CD4-positive, alpha-beta T cell treated with Interleukin-2 at 100 ng/mL for 4 hours (primary cell): ENCODE results near the gene AFP.
"Not testable (repeated sequence)": the region's sequence is repeated elsewhere in the genome, so short reads cannot be mapped to it uniquely, and the experiment has no call there.

ENCODE experiments used
- DNase-seq: peaks from one replicate; pipeline ENCODE4 v3.0.0-alpha.2; 2020; ENCODE audit warnings: low spot score

The AFP gene

GRCh38 chr4:73435984-73436383 lies at the start of gene AFP:
Gene AFP, plus strand, starts transcription at chr4:73436221. Its CDS starts 42 bp downstream, at chr4:73436263.
- DNase-seq = no peak

- no peak for DNase-seq
These were observed 48.5 kb upstream of the AFP start for GRCh38 chr4:73387552-73387951.

GRCh38 chr4:73388887-73389286 lies 47.1 kb upstream of the AFP start:
- DNase-seq = no peak

DNA sequence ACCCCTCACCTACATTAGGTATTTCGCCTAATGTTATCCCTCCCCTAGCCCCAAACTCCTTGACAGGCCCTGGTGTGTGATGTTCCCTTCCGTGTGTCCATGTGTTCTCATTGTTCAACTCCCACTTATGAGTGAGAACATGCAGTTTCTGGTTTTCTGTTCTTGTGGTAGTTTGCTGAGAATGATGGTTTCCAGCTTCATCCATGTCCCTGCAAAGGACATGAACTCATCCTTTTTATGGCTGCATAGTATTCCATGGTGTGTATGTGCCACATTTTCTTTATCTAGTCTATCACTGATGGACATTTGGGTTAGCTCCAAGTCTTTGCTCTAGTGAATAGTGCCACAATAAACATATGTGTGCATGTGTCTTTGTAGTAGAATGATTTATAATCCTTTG lies 46.4 kb upstream of the AFP start:
- DNase-seq = not testable (repeated sequence)

- DNase-seq = no peak
These were observed 44.2 kb upstream of the AFP start for GRCh38 chr4:73391774-73392173.

GRCh38 chr4:73392936-73393335 lies 43.1 kb upstream of the AFP start:
- no peak for DNase-seq

GRCh38 chr4:73396304-73396703 lies 39.7 kb upstream of the AFP start:
- no peak for DNase-seq

GRCh38 chr4:73396993-73397972 lies 38.7 kb upstream of the AFP start:
- DNase-seq = no peak

DNA sequence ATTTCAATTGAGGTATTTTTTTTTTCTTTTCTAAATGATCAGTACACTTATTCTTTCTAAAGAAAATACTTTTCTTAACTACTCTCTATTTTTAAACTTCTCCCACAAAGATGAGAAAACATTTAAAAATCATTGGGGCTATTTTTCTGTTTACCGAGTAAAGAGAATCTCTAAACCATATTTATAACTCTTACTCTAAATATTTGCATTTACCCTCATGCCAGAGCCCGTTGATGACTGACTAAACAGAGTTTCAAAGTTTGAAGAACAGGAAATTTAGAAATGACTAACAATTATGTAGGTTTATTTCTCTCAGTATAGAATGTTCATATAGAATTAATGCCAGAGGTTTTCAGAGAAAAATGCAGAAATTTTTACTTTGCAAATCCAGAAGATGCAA lies 34.6 kb upstream of the AFP start:
- no peak for DNase-seq

GRCh38 chr4:73404042-73404441 lies 32.0 kb upstream of the AFP start, which contains the start of gene ALB:
Gene ALB, plus strand, starts transcription at chr4:73404287. Its CDS starts 41 bp downstream, at chr4:73404328.
- no peak for DNase-seq

- DNase-seq = no peak
These were observed 31.6 kb upstream of the AFP start for GRCh38 chr4:73404457-73404856.

- no peak for DNase-seq
These were observed 30.9 kb upstream of the AFP start for GRCh38 chr4:73405138-73405537.

- no peak for DNase-seq
These were observed 29.5 kb upstream of the AFP start for GRCh38 chr4:73406548-73406875.

DNA sequence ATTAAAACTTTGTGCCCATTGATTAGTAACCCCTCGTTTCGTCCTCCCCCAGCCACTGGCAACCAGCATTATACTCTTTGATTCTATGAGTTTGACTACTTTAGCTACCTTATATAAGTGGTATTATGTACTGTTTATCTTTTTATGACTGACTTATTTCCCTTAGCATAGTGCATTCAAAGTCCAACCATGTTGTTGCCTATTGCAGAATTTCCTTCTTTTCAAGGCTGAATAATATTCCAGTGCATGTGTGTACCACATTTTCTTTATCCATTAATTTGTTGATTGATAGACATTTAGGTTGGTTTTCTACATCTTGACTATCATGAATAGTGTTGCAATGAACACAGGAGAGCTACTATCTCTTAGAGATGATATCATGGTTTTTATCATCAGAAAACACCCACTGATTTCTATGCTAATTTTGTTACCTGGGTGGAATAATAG lies 28.8 kb upstream of the AFP start:
- no peak for DNase-seq

GRCh38 chr4:73408181-73408867 lies 27.7 kb upstream of the AFP start:
- DNase-seq = no peak

DNA sequence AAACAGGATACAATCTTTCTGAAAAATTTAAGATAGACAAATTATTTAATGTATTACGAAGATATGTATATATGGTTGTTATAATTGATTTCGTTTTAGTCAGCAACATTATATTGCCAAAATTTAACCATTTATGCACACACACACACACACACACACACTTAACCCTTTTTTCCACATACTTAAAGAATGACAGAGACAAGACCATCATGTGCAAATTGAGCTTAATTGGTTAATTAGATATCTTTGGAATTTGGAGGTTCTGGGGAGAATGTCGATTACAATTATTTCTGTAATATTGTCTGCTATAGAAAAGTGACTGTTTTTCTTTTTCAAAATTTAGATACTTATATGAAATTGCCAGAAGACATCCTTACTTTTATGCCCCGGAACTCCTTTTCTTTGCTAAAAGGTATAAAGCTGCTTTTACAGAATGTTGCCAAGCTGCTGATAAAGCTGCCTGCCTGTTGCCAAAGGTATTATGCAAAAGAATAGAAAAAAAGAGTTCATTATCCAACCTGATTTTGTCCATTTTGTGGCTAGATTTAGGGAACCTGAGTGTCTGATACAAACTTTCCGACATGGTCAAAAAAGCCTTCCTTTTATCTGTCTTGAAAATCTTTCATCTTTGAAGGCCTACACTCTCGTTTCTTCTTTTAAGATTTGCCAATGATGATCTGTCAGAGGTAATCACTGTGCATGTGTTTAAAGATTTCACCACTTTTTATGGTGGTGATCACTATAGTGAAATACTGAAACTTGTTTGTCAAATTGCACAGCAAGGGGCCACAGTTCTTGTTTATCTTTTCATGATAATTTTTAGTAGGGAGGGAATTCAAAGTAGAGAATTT lies 26.8 kb upstream of the AFP start:
- DNase-seq = no peak

DNA sequence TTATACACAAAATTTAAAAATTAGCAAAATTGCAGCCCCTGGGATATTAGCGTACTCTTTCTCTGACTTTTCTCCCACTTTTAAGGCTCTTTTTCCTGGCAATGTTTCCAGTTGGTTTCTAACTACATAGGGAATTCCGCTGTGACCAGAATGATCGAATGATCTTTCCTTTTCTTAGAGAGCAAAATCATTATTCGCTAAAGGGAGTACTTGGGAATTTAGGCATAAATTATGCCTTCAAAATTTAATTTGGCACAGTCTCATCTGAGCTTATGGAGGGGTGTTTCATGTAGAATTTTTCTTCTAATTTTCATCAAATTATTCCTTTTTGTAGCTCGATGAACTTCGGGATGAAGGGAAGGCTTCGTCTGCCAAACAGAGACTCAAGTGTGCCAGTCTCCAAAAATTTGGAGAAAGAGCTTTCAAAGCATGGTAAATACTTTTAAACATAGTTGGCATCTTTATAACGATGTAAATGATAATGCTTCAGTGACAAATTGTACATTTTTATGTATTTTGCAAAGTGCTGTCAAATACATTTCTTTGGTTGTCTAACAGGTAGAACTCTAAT lies 26.0 kb upstream of the AFP start:
- DNase-seq = no peak

GRCh38 chr4:73410916-73411730 lies 24.9 kb upstream of the AFP start:
- no peak for DNase-seq

DNA sequence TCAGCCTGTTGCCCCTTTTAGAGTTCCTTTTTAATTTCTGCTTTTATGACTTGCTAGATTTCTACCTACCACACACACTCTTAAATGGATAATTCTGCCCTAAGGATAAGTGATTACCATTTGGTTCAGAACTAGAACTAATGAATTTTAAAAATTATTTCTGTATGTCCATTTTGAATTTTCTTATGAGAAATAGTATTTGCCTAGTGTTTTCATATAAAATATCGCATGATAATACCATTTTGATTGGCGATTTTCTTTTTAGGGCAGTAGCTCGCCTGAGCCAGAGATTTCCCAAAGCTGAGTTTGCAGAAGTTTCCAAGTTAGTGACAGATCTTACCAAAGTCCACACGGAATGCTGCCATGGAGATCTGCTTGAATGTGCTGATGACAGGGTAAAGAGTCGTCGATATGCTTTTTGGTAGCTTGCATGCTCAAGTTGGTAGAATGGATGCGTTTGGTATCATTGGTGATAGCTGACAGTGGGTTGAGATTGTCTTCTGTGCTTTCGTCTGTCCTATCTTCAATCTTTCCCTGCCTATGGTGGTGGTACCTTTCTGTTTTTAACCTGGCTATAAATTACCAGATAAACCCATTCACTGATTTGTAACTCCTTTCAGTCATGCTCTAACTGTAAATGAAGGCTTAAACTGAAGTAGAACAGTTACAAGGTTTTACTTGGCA lies 24.1 kb upstream of the AFP start:
- no peak for DNase-seq

DNA sequence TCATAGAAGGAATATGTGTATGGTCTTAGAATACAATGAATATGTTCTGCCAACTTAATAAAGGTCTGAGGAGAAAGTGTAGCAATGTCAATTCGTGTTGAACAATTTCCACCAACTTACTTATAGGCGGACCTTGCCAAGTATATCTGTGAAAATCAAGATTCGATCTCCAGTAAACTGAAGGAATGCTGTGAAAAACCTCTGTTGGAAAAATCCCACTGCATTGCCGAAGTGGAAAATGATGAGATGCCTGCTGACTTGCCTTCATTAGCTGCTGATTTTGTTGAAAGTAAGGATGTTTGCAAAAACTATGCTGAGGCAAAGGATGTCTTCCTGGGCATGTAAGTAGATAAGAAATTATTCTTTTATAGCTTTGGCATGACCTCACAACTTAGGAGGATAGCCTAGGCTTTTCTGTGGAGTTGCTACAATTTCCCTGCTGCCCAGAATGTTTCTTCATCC lies 22.7 kb upstream of the AFP start:
- no peak for DNase-seq
